K562 (cell line): ENCODE measurements around the gene SOX18. TPM values are rescaled to one million over a fixed set of nuclear protein-coding genes. Genes with fewer than 3 reads are reported as not detected.
A peak's percentile ranks its signal among the peaks of the same experiment; 100 is the strongest.

Experiments
- CBX1 ChIP-seq: sonication (generic); IDR thresholded peaks from 2 replicates; pipeline ENCODE4 v1.6.1; 2016; ENCODE audit warnings: antibody characterized with exemption, low read depth, mild to moderate bottlenecking
- CBX2 ChIP-seq: fragments of 200-600 bp; sonication (generic); IDR thresholded peaks from one replicate; pipeline ENCODE4 v1.6.1; 2012; ENCODE audit warnings: mild to moderate bottlenecking, low read length, inconsistent platforms; ENCODE audit not compliant: insufficient read depth, poor library complexity, severe bottlenecking
- ETV5 ChIP-seq: sonication (generic); formaldehyde crosslinking; IDR thresholded peaks from 2 replicates; pipeline ENCODE4 v1.4.0; 2020; ENCODE audit warnings: low read depth, mild to moderate bottlenecking, missing genetic modification reagents
- GATAD2A ChIP-seq: fragments of 450-650 bp; IDR thresholded peaks from 2 replicates; pipeline ENCODE4 v1.6.1; 2017
- HMGN3 ChIP-seq: IDR thresholded peaks from 2 replicates; pipeline ENCODE4 v1.6.1; 2011; ENCODE audit warnings: borderline replicate concordance, low read depth, mild to moderate bottlenecking, mixed read lengths, low read length; ENCODE audit not compliant: insufficient read length; ENCODE audit errors: extremely low read depth
- KDM1A ChIP-seq, 2 experiments: fragments of 450-650 bp; IDR thresholded peaks; 2 replicates each; pipeline ENCODE4 v1.6.1; 2016; ENCODE audit warnings: mild to moderate bottlenecking in 2 of 2
- KDM4B ChIP-seq, 2 experiments: fragments of 450-650 bp in 1 of 2; sonication (generic) in 1 of 2; IDR thresholded peaks; 2 replicates each; pipeline ENCODE4 v1.6.1; 2016 to 2017; ENCODE audit warnings: borderline replicate concordance in 2 of 2, antibody characterized with exemption in 1 of 2, low read depth in 1 of 2, mild to moderate bottlenecking in 1 of 2
- KLF1 ChIP-seq: fragments of 450-650 bp; IDR thresholded peaks from 2 replicates; pipeline ENCODE4 v1.6.1; 2016; ENCODE audit warnings: missing genetic modification characterization, missing compliant biosample characterization
- NR3C1 ChIP-seq: sonication (generic); formaldehyde crosslinking; IDR thresholded peaks from 2 replicates; pipeline ENCODE4 v1.8.1; 2022; ENCODE audit warnings: missing genetic modification reagents
- RAD51 ChIP-seq: fragments of 450-650 bp; IDR thresholded peaks from 2 replicates; pipeline ENCODE4 v1.7.1; 2016; ENCODE audit warnings: low read depth, mild to moderate bottlenecking, borderline replicate concordance
- RCOR1 ChIP-seq, 2 experiments: IDR thresholded peaks; 2 replicates each; pipeline ENCODE4 v1.6.1; 2012; ENCODE audit warnings: low read depth in 2 of 2, low read length in 2 of 2, borderline replicate concordance in 1 of 2, improper control_type of control experiment in 1 of 2
- SAP30 ChIP-seq: fragments of 200-600 bp; sonication (generic); IDR thresholded peaks from 2 replicates; pipeline ENCODE4 v1.6.1; 2012; ENCODE audit warnings: borderline replicate concordance, low read depth, mild to moderate bottlenecking, moderate library complexity, low read length, control low read depth, inconsistent platforms; ENCODE audit not compliant: insufficient read depth, poor library complexity, severe bottlenecking
- SNIP1 ChIP-seq: fragments of 450-650 bp; IDR thresholded peaks from 2 replicates; pipeline ENCODE4 v1.7.1; 2017; ENCODE audit warnings: low read depth, mild to moderate bottlenecking
- TEAD4 ChIP-seq, 2 experiments: sonication (generic) in 1 of 2; formaldehyde crosslinking in 1 of 2; IDR thresholded peaks; 2 replicates each; pipeline versions ENCODE4 v1.6.1 to v1.8.0; 2012 to 2022; ENCODE audit warnings: borderline replicate concordance in 1 of 2, inconsistent platforms in 1 of 2, low read length in 1 of 2, mild to moderate bottlenecking in 1 of 2, missing genetic modification reagents in 1 of 2
- ZNF41 ChIP-seq: fragments of 250-450 bp; sonication (Bioruptor Pico); conservative IDR thresholded peaks from 2 replicates; pipeline ENCODE4 v1.4.0; 2020; ENCODE audit warnings: mild to moderate bottlenecking
- ZNF551 ChIP-seq: fragments of 250-450 bp; sonication (Bioruptor Pico); IDR thresholded peaks from 2 replicates; pipeline ENCODE4 v1.5.0; 2021; ENCODE audit warnings: mild to moderate bottlenecking, moderate library complexity
- ZNF584 ChIP-seq: fragments of 200-800 bp; sonication (Bioruptor generic); IDR thresholded peaks from 2 replicates; pipeline ENCODE4 v1.6.1; 2016; ENCODE audit warnings: low read depth, mild to moderate bottlenecking, missing genetic modification characterization, missing compliant biosample characterization
- polyA plus RNA-seq, 8 experiments: library from polyadenylated mRNA; depleted of rRNA in 4 of 8; stranded (reverse) in 5 of 8; unstranded in 3 of 8; fragments of >200 nt; fragmentation: Nextera tagmentation in 2 of 8; fragmentation: Illumina TruSeq in 1 of 8; extraction: Ambion mirVana in 2 of 8; extraction: Trizol in 1 of 8; gene quantifications; 2 replicates each; pipeline versions ENCODE4 v1.2.1 to v1.2.3, GENCODE V29; 2011 to 2014; ENCODE audit warnings: inconsistent platforms in 1 of 8, missing spikeins in 1 of 8
- total RNA-seq, 7 experiments: library from RNA; depleted of rRNA in 6 of 7; stranded (reverse); fragments of >200 nt in 6 of 7; fragmentation: Illumina TruSeq in 2 of 7; extraction: Trizol in 2 of 7; gene quantifications; 2 replicates each; pipeline versions ENCODE4 v1.2.1 to v1.2.3, GENCODE V29; 2011 to 2021; ENCODE audit warnings: low replicate concordance in 1 of 7
- TF ChIP-seq, protein P1 (sequence below), 2 experiments: fragments of 450-650 bp in 1 of 2; sonication (generic) in 1 of 2; formaldehyde crosslinking in 1 of 2; IDR thresholded peaks; 2 replicates each; pipeline versions ENCODE4 v1.7.1 to v1.9.0; 2016 to 2022; ENCODE audit warnings: inconsistent platforms in 1 of 2, mild to moderate bottlenecking in 1 of 2, missing genetic modification reagents in 1 of 2

Gene SOX18
- total and polyA plus RNA-seq, 9 of the 15 experiments (the other 6 are each of a cell fraction or from before 2014, with no cell fraction given), result 0.15 to 19.8 (median 0.33) TPM

DNA sequence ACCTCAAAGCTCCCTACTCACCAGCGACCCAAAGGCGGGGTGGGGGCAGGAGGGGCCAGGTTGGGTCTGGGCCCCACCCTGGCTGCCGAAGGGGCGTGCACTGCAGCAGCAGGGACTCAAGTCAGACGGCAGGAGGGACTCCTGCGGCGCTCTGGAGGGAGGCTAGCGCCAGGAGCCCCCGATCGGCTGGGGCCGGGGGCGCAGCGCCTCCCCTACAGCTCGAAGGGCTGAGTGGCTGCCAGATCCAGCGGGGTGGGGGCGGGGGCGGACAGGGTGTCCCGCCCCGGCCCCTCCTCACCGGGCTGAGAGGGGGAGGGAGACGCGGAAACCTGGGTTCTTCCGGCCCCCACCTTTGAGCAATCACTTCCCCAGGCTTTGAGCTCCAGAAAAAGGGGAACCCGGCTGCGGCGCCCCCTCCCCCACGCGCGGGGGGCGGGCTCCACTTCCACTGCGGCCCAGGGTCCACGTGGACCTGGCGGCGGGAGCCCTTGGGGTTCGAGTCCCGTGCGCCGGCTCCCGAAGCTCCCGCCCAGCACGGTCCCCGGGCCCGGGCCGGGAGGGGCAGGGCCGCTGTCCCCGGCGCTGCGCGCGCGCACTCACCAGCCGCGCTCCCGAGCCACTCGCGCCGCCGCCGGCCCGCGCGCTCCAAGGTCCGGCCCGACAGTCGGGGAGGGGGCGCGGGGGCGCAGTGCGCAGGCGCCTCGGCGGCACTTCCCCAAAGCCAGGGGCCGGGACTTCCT, 30.0 kb upstream of the SOX18 start, which contains the start of gene RGS19 (continued):
- TF ChIP-seq SAP30 (peak; percentile 34), SNIP1 (no peak), CBX2 (no peak), HMGN3 (peak; percentile 76), ZNF41 (CRISPR knock-in tag) (no peak), TEAD4 (IDR thresholded peaks at IDR 0.05; ENCODE audit: low read length) (no peak), TEAD4 (CRISPR knock-in tag; IDR thresholded peaks at IDR 0.05; ENCODE audit: borderline replicate concordance) (no peak), NR3C1 (CRISPR knock-in tag) (0 out of 2 replicates have a peak, but pooled peaks have one; percentile 3), KLF1 (tag) (no peak), ZNF551 (CRISPR knock-in tag) (no peak), ETV5 (0 out of 2 replicates have a peak, but pooled peaks have one; percentile 37), RAD51 (0 out of 2 replicates have a peak, but pooled peaks have one; percentile 11), ZNF584 (CRISPR knock-in tag) (0 out of 2 replicates have a peak, but pooled peaks have one; percentile 25), KDM4B (IDR thresholded peaks at IDR 0.05; ENCODE audit: borderline replicate concordance in 2 of 2, low read depth in 1 of 2) (peak in 1 of 2 experiments; percentile 68; a peak in 1 of 4 replicates), KDM1A (IDR thresholded peaks at IDR 0.05) (peak; percentile 67 to 80), RCOR1 (IDR thresholded peaks at IDR 0.05; ENCODE audit: borderline replicate concordance in 1 of 2, low read depth in 2 of 2, low read length in 2 of 2) (peak in 1 of 2 experiments; percentile 53; a peak in 1 of 4 replicates), CBX1 (0 out of 2 replicates have a peak, but pooled peaks have one; percentile 57), GATAD2A (no peak)
- TF ChIP-seq, protein P1, sequence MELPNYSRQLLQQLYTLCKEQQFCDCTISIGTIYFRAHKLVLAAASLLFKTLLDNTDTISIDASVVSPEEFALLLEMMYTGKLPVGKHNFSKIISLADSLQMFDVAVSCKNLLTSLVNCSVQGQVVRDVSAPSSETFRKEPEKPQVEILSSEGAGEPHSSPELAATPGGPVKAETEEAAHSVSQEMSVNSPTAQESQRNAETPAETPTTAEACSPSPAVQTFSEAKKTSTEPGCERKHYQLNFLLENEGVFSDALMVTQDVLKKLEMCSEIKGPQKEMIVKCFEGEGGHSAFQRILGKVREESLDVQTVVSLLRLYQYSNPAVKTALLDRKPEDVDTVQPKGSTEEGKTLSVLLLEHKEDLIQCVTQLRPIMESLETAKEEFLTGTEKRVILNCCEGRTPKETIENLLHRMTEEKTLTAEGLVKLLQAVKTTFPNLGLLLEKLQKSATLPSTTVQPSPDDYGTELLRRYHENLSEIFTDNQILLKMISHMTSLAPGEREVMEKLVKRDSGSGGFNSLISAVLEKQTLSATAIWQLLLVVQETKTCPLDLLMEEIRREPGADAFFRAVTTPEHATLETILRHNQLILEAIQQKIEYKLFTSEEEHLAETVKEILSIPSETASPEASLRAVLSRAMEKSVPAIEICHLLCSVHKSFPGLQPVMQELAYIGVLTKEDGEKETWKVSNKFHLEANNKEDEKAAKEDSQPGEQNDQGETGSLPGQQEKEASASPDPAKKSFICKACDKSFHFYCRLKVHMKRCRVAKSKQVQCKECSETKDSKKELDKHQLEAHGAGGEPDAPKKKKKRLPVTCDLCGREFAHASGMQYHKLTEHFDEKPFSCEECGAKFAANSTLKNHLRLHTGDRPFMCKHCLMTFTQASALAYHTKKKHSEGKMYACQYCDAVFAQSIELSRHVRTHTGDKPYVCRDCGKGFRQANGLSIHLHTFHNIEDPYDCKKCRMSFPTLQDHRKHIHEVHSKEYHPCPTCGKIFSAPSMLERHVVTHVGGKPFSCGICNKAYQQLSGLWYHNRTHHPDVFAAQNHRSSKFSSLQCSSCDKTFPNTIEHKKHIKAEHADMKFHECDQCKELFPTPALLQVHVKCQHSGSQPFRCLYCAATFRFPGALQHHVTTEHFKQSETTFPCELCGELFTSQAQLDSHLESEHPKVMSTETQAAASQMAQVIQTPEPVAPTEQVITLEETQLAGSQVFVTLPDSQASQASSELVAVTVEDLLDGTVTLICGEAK (IDR thresholded peaks at IDR 0.05), result peak; percentile 58
- TF ChIP-seq, protein P1 (CRISPR knock-in tag; IDR thresholded peaks at IDR 0.05), result no peak
